Measurements from ENCODE around the gene SMOC1. TPM values are rescaled to one million over a fixed set of nuclear protein-coding genes. Genes with fewer than 3 reads are reported as not detected.
"Not testable (repeated sequence)": the region's sequence is repeated elsewhere in the genome, so short reads cannot be mapped to it uniquely, and the experiment has no call there.

Gene SMOC1
- total and polyA plus RNA-seq, 7 donors: 3.2 to 10.6 (median 6.2) TPM

DNA sequence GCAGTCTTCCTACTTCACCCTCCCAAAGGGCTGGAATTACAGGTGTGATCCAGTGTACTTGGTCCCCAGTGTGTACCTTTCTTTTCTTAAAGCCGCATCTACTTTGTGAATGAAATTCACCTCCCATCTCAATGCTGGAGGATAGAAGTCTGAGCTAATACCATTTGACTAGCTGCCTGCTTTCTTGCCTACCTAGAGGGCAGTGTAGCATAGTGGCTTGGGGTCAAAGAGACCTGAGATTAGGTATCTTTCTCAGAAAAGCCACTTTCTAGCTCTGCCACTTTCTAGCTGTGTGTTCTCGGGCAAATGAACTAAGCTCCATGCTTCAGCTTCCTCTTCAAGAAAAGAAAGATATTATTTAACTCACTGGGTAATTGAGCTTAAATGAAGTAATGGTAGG is 16.9 kb downstream of the SMOC1 start:
- Histone ChIP-seq H3K36me3 (ENCODE audit: insufficient read depth in 1 of 2, low read depth in 1 of 2) (no peaks in the 10 kb centered on the region), H3K27me3 (ENCODE audit: insufficient read depth in 3 of 3, low read length in 2 of 3) (no peaks in the 10 kb centered on the region), H3K4me3 (no peak overlapping the region), H3K9me3 (peaks cover 14% of the 10 kb centered on the region), H3K27ac (no peak overlapping the region), H3K4me1 (no peaks in the 10 kb centered on the region)
- intact Hi-C loops (cut with DNase I): no loop called here
- 96 to 99% (median 98%) methylated on average over 2 of the region's 2 CpGs for WGBS, 3 donors
- TF ChIP-seq, protein P1, sequence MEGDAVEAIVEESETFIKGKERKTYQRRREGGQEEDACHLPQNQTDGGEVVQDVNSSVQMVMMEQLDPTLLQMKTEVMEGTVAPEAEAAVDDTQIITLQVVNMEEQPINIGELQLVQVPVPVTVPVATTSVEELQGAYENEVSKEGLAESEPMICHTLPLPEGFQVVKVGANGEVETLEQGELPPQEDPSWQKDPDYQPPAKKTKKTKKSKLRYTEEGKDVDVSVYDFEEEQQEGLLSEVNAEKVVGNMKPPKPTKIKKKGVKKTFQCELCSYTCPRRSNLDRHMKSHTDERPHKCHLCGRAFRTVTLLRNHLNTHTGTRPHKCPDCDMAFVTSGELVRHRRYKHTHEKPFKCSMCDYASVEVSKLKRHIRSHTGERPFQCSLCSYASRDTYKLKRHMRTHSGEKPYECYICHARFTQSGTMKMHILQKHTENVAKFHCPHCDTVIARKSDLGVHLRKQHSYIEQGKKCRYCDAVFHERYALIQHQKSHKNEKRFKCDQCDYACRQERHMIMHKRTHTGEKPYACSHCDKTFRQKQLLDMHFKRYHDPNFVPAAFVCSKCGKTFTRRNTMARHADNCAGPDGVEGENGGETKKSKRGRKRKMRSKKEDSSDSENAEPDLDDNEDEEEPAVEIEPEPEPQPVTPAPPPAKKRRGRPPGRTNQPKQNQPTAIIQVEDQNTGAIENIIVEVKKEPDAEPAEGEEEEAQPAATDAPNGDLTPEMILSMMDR (IDR thresholded peaks at IDR 0.05): no peak
- DNase-seq (no peak), ATAC-seq (no peak)

DNA sequence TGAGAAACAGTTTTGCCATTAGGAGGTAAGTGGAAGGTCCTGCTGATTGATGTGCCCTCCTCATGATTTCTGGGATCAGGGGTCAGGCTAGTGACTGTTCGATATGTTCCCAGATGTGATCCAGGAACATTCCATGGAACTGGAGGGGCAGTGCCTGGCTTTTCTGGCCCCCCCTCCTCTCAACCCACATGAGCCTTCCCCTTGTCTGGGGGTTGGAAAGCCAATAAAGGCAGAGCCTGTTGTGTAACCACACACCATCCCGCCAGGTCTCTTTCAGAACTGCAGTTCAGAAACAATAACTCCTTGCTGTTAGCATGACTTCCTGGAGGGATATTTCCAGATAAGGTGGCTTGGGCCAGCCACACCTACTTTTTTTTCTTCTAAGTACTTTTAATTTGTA is 17.8 kb downstream of the SMOC1 start:
- TF ChIP-seq, protein P1 (IDR thresholded peaks at IDR 0.05): no peak
- intact Hi-C loops (cut with DNase I): no loop called here
- H3K27me3 ChIP-seq (ENCODE audit: insufficient read depth in 3 of 3, low read length in 2 of 3): no peaks in the 10 kb centered on the region
- no peak overlapping the region for H3K4me3 ChIP-seq
- H3K27ac ChIP-seq: no peak overlapping the region
- H3K9me3 ChIP-seq: peaks cover 14% of the 10 kb centered on the region
- WGBS, 3 donors: 88 to 91% (median 91%) methylated on average over 2 of the region's 2 CpGs
- DNase-seq: no peak
- no peaks in the 10 kb centered on the region for H3K36me3 ChIP-seq (ENCODE audit: insufficient read depth in 1 of 2, low read depth in 1 of 2)
- ATAC-seq: no peak
- H3K4me1 ChIP-seq: no peaks in the 10 kb centered on the region

DNA sequence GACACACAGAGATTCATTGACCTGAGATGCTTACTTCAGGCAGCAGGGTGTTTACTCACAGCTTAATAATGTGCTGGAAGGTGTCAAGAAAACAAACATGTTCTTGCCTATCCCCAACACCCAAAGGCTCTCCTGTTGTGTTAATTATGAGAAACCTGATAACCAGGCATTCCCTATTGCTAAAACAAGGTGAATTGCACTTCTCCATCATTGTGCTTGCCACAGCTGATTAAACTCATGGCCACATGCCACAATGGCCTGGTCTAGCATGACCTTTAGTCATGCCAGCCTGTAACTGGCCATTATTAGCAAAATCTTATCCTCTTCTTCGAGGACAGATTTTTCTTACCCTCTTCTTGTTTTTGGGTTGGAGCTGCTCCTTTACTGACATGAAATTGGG is 21.4 kb downstream of the SMOC1 start:
- no peaks in the 10 kb centered on the region for H3K36me3 ChIP-seq (ENCODE audit: insufficient read depth in 1 of 2, low read depth in 1 of 2)
- H3K27ac ChIP-seq: no peak overlapping the region
- no peak overlapping the region for H3K4me3 ChIP-seq
- WGBS, 3 donors: 58 to 84% (median 60%) methylated on average over 1 of the region's 1 CpG
- intact Hi-C loops (cut with DNase I): no loop called here
- no peaks in the 10 kb centered on the region for H3K27me3 ChIP-seq (ENCODE audit: insufficient read depth in 3 of 3, low read length in 2 of 3)
- DNase-seq (no peak), ATAC-seq (no peak)
- TF ChIP-seq, protein P1 (IDR thresholded peaks at IDR 0.05): no peak
- no peaks in the 10 kb centered on the region for H3K4me1 ChIP-seq
- peaks cover 14% of the 10 kb centered on the region for H3K9me3 ChIP-seq

DNA sequence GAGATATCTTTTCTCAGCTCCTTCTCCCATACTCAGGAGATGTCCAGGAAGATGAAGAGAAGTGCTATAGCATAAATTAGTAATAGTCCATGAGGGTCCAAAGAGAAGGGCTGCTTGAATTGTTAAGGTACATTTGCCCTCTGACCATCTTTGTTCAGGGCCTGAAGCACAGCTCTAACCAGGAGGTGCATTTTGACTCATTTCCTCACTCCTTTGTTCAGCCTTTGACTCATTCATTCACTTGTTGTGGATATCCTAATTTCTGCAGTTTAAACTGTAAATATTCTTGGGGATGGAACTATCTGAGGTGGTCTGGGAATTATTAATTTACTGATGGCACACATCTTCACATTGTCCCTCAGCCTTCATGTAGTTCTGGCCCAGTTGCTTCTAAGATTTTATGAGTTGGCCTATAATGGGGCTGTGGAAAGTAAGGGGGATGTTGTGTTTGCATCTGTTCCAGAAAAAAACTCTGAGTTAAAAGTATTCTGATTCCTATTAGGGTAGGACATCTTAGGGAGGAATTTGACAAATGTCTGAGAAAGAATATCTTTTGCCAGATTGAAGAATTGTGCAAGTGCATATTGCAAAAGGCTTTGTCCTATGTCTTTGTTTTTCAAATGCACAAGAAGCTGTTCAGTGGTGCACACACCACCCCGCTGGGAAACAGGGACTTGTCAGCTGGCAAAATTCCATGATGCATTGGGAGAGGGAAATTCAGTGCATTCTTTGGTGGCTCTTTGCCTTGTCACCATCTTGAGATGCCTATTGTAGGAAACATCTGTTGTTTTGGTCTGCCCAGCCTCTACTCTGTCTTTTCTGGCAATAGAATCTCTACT is 22.1 kb downstream of the SMOC1 start:
- Histone ChIP-seq H3K9me3 (peaks cover 14% of the 10 kb centered on the region), H3K36me3 (ENCODE audit: insufficient read depth in 1 of 2, low read depth in 1 of 2) (no peaks in the 10 kb centered on the region), H3K27ac (no peak overlapping the region), H3K4me3 (no peak overlapping the region), H3K27me3 (ENCODE audit: insufficient read depth in 3 of 3, low read length in 2 of 3) (no peaks in the 10 kb centered on the region), H3K4me1 (peaks cover 5% of the 10 kb centered on the region)
- TF ChIP-seq, protein P1 (IDR thresholded peaks at IDR 0.05): no peak
- no peak for DNase-seq
- intact Hi-C loops (cut with DNase I): no loop called here
- no peak for ATAC-seq
- 30 to 64% (median 41%) methylated on average over 1 of the region's 1 CpG for WGBS, 3 donors

DNA sequence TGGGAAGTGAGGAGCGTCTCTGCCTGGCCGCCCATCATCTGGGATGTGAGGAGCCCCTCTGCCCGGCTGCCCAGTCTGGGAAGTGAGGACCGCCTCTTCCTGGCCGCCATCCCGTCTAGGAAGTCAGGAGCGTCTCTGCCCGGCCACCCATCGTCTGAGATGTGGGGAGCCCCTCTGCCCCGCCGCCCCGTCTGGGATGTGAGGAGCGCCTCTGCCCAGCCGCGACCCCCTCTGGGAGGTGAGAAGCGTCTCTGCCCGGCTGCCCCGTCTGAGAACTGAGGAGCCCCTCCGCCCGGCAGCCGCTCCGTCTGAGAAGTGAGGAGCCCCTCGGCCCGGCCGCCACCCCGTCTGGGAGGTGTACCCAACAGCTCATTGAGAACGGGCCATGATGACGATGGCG is 23.8 kb downstream of the SMOC1 start:
- H3K4me1 ChIP-seq; H3K27ac ChIP-seq; H3K4me3 ChIP-seq; DNase-seq; H3K36me3 ChIP-seq (ENCODE audit: insufficient read depth in 1 of 2, low read depth in 1 of 2); ATAC-seq; H3K9me3 ChIP-seq; intact Hi-C loops (cut with DNase I); H3K27me3 ChIP-seq (ENCODE audit: insufficient read depth in 3 of 3, low read length in 2 of 3): not testable (repeated sequence)
- WGBS, 3 donors: 87 to 98% (median 97%) methylated on average over 20 to 29 of the region's 29 CpGs

All from psoas muscle (tissue), 8 donors.